ENCODE measurements around the gene NOTCH3. TPM values are rescaled to one million over a fixed set of nuclear protein-coding genes. Genes with fewer than 3 reads are reported as not detected.

NOTCH3 gene
- total RNA-seq, 1 donor from 2014 or later, result 4.6 TPM

GRCh38 chr19:15110418-15110815 is 90.4 kb downstream of the NOTCH3 start:
- DNase-seq (ENCODE audit: low spot score) (no peak), ATAC-seq (no peak)

- no peak for ATAC-seq
- DNase-seq (ENCODE audit: low spot score), result no peak
Measured at GRCh38 chr19:15109768-15110417, 90.9 kb downstream of the NOTCH3 start.

Other genes starting within 250 kb of the NOTCH3 start
- not detected for gene SLC1A6, start 221.1 kb downstream of the NOTCH3 start, total RNA-seq
- not detected for gene CASP14, start 151.5 kb downstream of the NOTCH3 start, total RNA-seq
- not detected for gene OR1I1, start 118.8 kb downstream of the NOTCH3 start, total RNA-seq
- gene SYDE1, start 93.6 kb downstream of the NOTCH3 start, total RNA-seq, result 3.4 TPM
- 0.15 TPM for gene EPHX3, start 31.5 kb upstream of the NOTCH3 start, total RNA-seq
- gene BRD4, start 131.5 kb upstream of the NOTCH3 start, total RNA-seq, result 46.1 TPM
- gene AKAP8, start 178.8 kb upstream of the NOTCH3 start, total RNA-seq, result 24.7 TPM
- gene AKAP8L, start 218.0 kb upstream of the NOTCH3 start, total RNA-seq, result 64.5 TPM
- gene WIZ, start 249.0 kb upstream of the NOTCH3 start, total RNA-seq, result 18.7 TPM